ENCODE data around the gene HK3. TPM values are rescaled to one million over a fixed set of nuclear protein-coding genes. Genes with fewer than 3 reads are reported as not detected.
"Not testable (repeated sequence)": the region's sequence is repeated elsewhere in the genome, so short reads cannot be mapped to it uniquely, and the experiment has no call there.

The HK3 gene
- total RNA-seq, 2 donors from 2014 or later: 16.9 to 36.2 TPM

GRCh38 chr5:176874198-176874780 lies 24.9 kb downstream of the HK3 start:
- intact Hi-C loops (cut with DNase I): no loop called here

GRCh38 chr5:176873541-176874172 lies 25.5 kb downstream of the HK3 start:
- no peak for DNase-seq (ENCODE audit: low spot score)
- intact Hi-C loops (cut with DNase I): no loop called here

More at GRCh38 chr5:176874198-176874780, 24.9 kb downstream of the HK3 start:
- DNase-seq (ENCODE audit: low spot score): no peak

GRCh38 chr5:176873011-176873410 lies 26.1 kb downstream of the HK3 start:
- intact Hi-C loops (cut with DNase I); DNase-seq (ENCODE audit: low spot score): not testable (repeated sequence)

- DNase-seq (ENCODE audit: low spot score); intact Hi-C loops (cut with DNase I): not testable (repeated sequence)
These were observed 26.6 kb downstream of the HK3 start for GRCh38 chr5:176872586-176872985.

GRCh38 chr5:176870644-176871043 lies 28.5 kb downstream of the HK3 start:
- DNase-seq (ENCODE audit: low spot score); intact Hi-C loops (cut with DNase I): not testable (repeated sequence)

- DNase-seq (ENCODE audit: low spot score): no peak
- intact Hi-C loops (cut with DNase I): no loop called here
These were observed 29.0 kb downstream of the HK3 start for GRCh38 chr5:176870110-176870591.

GRCh38 chr5:176869501-176870109 lies 29.5 kb downstream of the HK3 start:
- intact Hi-C loops (cut with DNase I): no loop called here
- DNase-seq (ENCODE audit: low spot score): no peak

- DNase-seq (ENCODE audit: low spot score): no peak
- intact Hi-C loops (cut with DNase I): no loop called here
These were observed 30.4 kb downstream of the HK3 start for GRCh38 chr5:176868731-176869130.

GRCh38 chr5:176868126-176868525 lies 31.0 kb downstream of the HK3 start:
- no peak for DNase-seq (ENCODE audit: low spot score)
- intact Hi-C loops (cut with DNase I): no loop called here

GRCh38 chr5:176866707-176867310 lies 32.3 kb downstream of the HK3 start:
- DNase-seq (ENCODE audit: low spot score): no peak
- intact Hi-C loops (cut with DNase I): no loop called here

GRCh38 chr5:176865964-176866363 lies 33.2 kb downstream of the HK3 start:
- no peak for DNase-seq (ENCODE audit: low spot score)
- intact Hi-C loops (cut with DNase I): no loop called here

GRCh38 chr5:176864755-176865154 lies 34.4 kb downstream of the HK3 start:
- intact Hi-C loops (cut with DNase I): no loop called here

GRCh38 chr5:176863765-176864098 lies 35.4 kb downstream of the HK3 start:
- intact Hi-C loops (cut with DNase I): no loop called here
- DNase-seq (ENCODE audit: low spot score): no peak

More at GRCh38 chr5:176864755-176865154, 34.4 kb downstream of the HK3 start:
- DNase-seq (ENCODE audit: low spot score): no peak

GRCh38 chr5:176863041-176863764 lies 35.9 kb downstream of the HK3 start:
- intact Hi-C loops (cut with DNase I): no loop called here
- no peak for DNase-seq (ENCODE audit: low spot score)

- intact Hi-C loops (cut with DNase I): no loop called here
- no peak for DNase-seq (ENCODE audit: low spot score)
These were observed 36.7 kb downstream of the HK3 start for GRCh38 chr5:176862330-176862995.

GRCh38 chr5:176861276-176861675 lies 37.9 kb downstream of the HK3 start:
- DNase-seq (ENCODE audit: low spot score): no peak
- intact Hi-C loops (cut with DNase I): no loop called here

- DNase-seq (ENCODE audit: low spot score): no peak
- intact Hi-C loops (cut with DNase I): no loop called here
These were observed 38.8 kb downstream of the HK3 start for GRCh38 chr5:176860381-176860780.

GRCh38 chr5:176859916-176860315 lies 39.2 kb downstream of the HK3 start:
- no peak for DNase-seq (ENCODE audit: low spot score)
- intact Hi-C loops (cut with DNase I): no loop called here

- DNase-seq (ENCODE audit: low spot score): no peak
- intact Hi-C loops (cut with DNase I): no loop called here
These were observed 41.3 kb downstream of the HK3 start for GRCh38 chr5:176857894-176858273.
